NB4 (cell line): ENCODE data around the gene LRRC28.

Experiments
- DNase-seq: peaks from one replicate; pipeline ENCODE4 v3.0.0; 2010; ENCODE audit warnings: low read depth
- H3K4me3 ChIP-seq: one replicate; pipeline ENCODE4 v1.5.1; 2011; ENCODE audit warnings: mild to moderate bottlenecking, low read depth, low read length, moderate library complexity
- MYC ChIP-seq: IDR thresholded peaks from 2 replicates; pipeline ENCODE4 v1.6.1; 2011; ENCODE audit warnings: low read depth, low read length
- POLR2A ChIP-seq: IDR thresholded peaks from 2 replicates; pipeline ENCODE4 v1.6.1; 2011; ENCODE audit warnings: mild to moderate bottlenecking; ENCODE audit not compliant: insufficient read length; ENCODE audit errors: extremely low read depth
- TF ChIP-seq, protein P1 (sequence below): IDR thresholded peaks from one replicate; pipeline ENCODE4 v1.5.1; 2012; ENCODE audit warnings: low read depth, low read length
- TF ChIP-seq, protein P2 (sequence below): IDR thresholded peaks from 2 replicates; pipeline ENCODE4 v1.6.1; 2011; ENCODE audit warnings: low read depth, low read length

Gene LRRC28

GRCh38 chr15:99279827-99280226 is 28.5 kb downstream of the LRRC28 start:
- no peak for DNase-seq
- H3K4me3 ChIP-seq, result no peak overlapping the region
- TF ChIP-seq, protein P1, sequence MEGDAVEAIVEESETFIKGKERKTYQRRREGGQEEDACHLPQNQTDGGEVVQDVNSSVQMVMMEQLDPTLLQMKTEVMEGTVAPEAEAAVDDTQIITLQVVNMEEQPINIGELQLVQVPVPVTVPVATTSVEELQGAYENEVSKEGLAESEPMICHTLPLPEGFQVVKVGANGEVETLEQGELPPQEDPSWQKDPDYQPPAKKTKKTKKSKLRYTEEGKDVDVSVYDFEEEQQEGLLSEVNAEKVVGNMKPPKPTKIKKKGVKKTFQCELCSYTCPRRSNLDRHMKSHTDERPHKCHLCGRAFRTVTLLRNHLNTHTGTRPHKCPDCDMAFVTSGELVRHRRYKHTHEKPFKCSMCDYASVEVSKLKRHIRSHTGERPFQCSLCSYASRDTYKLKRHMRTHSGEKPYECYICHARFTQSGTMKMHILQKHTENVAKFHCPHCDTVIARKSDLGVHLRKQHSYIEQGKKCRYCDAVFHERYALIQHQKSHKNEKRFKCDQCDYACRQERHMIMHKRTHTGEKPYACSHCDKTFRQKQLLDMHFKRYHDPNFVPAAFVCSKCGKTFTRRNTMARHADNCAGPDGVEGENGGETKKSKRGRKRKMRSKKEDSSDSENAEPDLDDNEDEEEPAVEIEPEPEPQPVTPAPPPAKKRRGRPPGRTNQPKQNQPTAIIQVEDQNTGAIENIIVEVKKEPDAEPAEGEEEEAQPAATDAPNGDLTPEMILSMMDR, result no peak
- TF ChIP-seq MYC (no peak), POLR2A (no peak)
- TF ChIP-seq, protein P2, sequence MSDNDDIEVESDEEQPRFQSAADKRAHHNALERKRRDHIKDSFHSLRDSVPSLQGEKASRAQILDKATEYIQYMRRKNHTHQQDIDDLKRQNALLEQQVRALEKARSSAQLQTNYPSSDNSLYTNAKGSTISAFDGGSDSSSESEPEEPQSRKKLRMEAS, result no peak

DNA sequence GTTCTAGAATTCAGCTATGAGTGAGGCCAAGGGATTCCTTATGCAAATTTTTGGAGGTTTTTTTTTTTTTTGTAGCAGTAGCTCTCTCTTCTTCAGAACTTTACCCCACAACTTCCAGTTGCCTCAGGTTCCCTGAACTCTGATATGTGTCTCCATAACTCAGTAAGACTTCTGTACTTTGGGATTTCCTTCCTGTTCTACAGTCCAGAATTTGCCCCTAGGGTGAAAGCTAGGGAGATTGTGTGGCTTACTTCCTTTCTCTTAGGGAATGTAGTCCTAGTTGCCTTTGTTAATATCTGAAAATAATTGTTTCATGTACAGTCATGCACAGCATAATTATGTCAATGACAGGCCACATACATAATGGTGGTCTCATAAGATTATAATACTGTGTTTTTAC is 30.8 kb downstream of the LRRC28 start:
- H3K4me3 ChIP-seq, result no peak overlapping the region
- no peak for DNase-seq
- TF ChIP-seq MYC, result no peak

DNA sequence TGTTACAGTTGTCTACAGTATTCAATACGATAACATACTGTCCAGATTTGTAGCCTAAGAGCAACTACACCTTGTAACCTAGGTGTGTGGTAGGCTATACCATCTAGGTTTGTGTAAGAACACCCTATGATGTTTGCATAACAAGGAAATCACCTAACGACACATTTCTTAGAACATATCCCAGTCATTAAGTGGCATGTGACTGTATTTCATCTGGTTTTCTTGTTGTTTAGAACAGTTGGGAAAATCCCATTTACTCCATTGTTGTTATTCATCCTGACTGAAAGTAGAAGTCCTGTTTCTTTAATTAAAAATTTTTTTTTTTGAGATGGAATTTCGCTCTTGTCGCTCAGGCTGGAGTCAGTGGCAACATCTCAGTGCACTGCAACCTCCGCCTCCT is 31.3 kb downstream of the LRRC28 start:
- no peak overlapping the region for H3K4me3 ChIP-seq
- DNase-seq, result no peak
- TF ChIP-seq POLR2A (no peak), MYC (no peak)

GRCh38 chr15:99283717-99284116 is 32.4 kb downstream of the LRRC28 start:
- DNase-seq, result no peak
- TF ChIP-seq, protein P1, result no peak
- TF ChIP-seq, protein P2, result no peak
- no peak for TF ChIP-seq POLR2A
- no peak for TF ChIP-seq MYC
- H3K4me3 ChIP-seq, result no peak overlapping the region

- DNase-seq, result no peak
- TF ChIP-seq POLR2A (no peak), MYC (no peak)
- TF ChIP-seq, protein P2, result no peak
- TF ChIP-seq, protein P1, result no peak
- H3K4me3 ChIP-seq, result no peak overlapping the region
Measured at GRCh38 chr15:99291643-99292042, 40.4 kb downstream of the LRRC28 start.

GRCh38 chr15:99295840-99296239 is 44.6 kb downstream of the LRRC28 start:
- TF ChIP-seq, protein P2, result no peak
- TF ChIP-seq MYC, result no peak
- TF ChIP-seq, protein P1, result no peak
- no peak for TF ChIP-seq POLR2A
- no peak for DNase-seq
- no peak overlapping the region for H3K4me3 ChIP-seq

GRCh38 chr15:99296386-99296785 is 45.1 kb downstream of the LRRC28 start:
- TF ChIP-seq POLR2A, result no peak
- no peak for TF ChIP-seq MYC
- no peak overlapping the region for H3K4me3 ChIP-seq
- DNase-seq, result no peak
